ENCODE data around the gene SLC29A3. TPM values are rescaled to one million over a fixed set of nuclear protein-coding genes. Genes with fewer than 3 reads are reported as not detected.

Gene SLC29A3
- total and polyA plus RNA-seq, 10 of the 15 experiments (the other 5 are each of a cell fraction or from before 2014, with no cell fraction given), result 1.5 to 4.0 (median 2.7) TPM

GRCh38 chr10:71276873-71277272 is 42.2 kb upstream of the SLC29A3 start:
- no peak for DNase-seq (ENCODE audit: low read depth, low spot score)
- H3K9me3 ChIP-seq (replicated peaks; ENCODE audit: control insufficient read depth, insufficient read depth, low read length), result no peaks in the 10 kb centered on the region; the same call in 2 of the 3 replicates
- H4K20me1 ChIP-seq (ENCODE audit: control insufficient read depth, insufficient read depth), result no peaks in the 10 kb centered on the region
- H3K36me3 ChIP-seq (ENCODE audit: control insufficient read depth in 2 of 2, insufficient read depth in 2 of 2, low read length in 1 of 2), result no peaks in the 10 kb centered on the region
- ChIA-PET RAD21 (ENCODE audit: unreplicated experiment) (no interaction called here), POLR2A (no interaction called here), CTCF (interaction anchor here (4.5 kb wide), 1 partner anchor 8 kb away, joined by 16 read pairs; no protein-coding TSS in a partner anchor), SMC1A (ENCODE audit: uncharacterized antibody, unreplicated experiment) (no interaction called here)
- FAIRE-seq, result no peak
- H3K4me2 ChIP-seq (ENCODE audit: control insufficient read depth, insufficient read depth), result no peak overlapping the region
- H3K79me2 ChIP-seq (ENCODE audit: control insufficient read depth, insufficient read depth, low read length), result no peaks in the 10 kb centered on the region
- H3K4me1 ChIP-seq (ENCODE audit: control insufficient read depth, insufficient read depth, low read length), result no peaks in the 10 kb centered on the region
- TF ChIP-seq EED (IDR thresholded peaks at IDR 0.05; ENCODE audit: low read depth) (no peak), NBN (IDR thresholded peaks at IDR 0.05) (no peak), JUND (IDR thresholded peaks at IDR 0.05; ENCODE audit: low read depth, low read length) (no peak), PML (IDR thresholded peaks at IDR 0.05; ENCODE audit: low read length) (no peak), NR2F1 (conservative IDR thresholded peaks at IDR 0.05) (no peak), EZH2 (IDR thresholded peaks at IDR 0.05; ENCODE audit: borderline replicate concordance, control insufficient read depth, low read depth, low read length) (no peak), ASH2L (IDR thresholded peaks at IDR 0.05; ENCODE audit: borderline replicate concordance, low read depth) (no peak), IRF5 (IDR thresholded peaks at IDR 0.05; ENCODE audit: borderline replicate concordance) (no peak), POU2F2 (IDR thresholded peaks at IDR 0.05; ENCODE audit: borderline replicate concordance, low read depth, low read length) (no peak), MLLT1 (IDR thresholded peaks at IDR 0.05) (no peak), SPI1 (IDR thresholded peaks at IDR 0.05; ENCODE audit: borderline replicate concordance, insufficient read depth, low read depth, low read length) (no peak), HDAC2 (IDR thresholded peaks at IDR 0.05) (no peak), SP1 (IDR thresholded peaks at IDR 0.05; ENCODE audit: low read depth, low read length) (no peak), PAX5 (IDR thresholded peaks at IDR 0.05; ENCODE audit: borderline replicate concordance, low read depth, low read length) (no peak), CBX3 (IDR thresholded peaks at IDR 0.05; ENCODE audit: borderline replicate concordance, low read depth) (no peak), SMAD1 (IDR thresholded peaks at IDR 0.05; ENCODE audit: low read depth, partially characterized antibody) (no peak)
- TF ChIP-seq, protein P1, sequence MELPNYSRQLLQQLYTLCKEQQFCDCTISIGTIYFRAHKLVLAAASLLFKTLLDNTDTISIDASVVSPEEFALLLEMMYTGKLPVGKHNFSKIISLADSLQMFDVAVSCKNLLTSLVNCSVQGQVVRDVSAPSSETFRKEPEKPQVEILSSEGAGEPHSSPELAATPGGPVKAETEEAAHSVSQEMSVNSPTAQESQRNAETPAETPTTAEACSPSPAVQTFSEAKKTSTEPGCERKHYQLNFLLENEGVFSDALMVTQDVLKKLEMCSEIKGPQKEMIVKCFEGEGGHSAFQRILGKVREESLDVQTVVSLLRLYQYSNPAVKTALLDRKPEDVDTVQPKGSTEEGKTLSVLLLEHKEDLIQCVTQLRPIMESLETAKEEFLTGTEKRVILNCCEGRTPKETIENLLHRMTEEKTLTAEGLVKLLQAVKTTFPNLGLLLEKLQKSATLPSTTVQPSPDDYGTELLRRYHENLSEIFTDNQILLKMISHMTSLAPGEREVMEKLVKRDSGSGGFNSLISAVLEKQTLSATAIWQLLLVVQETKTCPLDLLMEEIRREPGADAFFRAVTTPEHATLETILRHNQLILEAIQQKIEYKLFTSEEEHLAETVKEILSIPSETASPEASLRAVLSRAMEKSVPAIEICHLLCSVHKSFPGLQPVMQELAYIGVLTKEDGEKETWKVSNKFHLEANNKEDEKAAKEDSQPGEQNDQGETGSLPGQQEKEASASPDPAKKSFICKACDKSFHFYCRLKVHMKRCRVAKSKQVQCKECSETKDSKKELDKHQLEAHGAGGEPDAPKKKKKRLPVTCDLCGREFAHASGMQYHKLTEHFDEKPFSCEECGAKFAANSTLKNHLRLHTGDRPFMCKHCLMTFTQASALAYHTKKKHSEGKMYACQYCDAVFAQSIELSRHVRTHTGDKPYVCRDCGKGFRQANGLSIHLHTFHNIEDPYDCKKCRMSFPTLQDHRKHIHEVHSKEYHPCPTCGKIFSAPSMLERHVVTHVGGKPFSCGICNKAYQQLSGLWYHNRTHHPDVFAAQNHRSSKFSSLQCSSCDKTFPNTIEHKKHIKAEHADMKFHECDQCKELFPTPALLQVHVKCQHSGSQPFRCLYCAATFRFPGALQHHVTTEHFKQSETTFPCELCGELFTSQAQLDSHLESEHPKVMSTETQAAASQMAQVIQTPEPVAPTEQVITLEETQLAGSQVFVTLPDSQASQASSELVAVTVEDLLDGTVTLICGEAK (IDR thresholded peaks at IDR 0.05; ENCODE audit: borderline replicate concordance), result no peak
- H3K9ac ChIP-seq (ENCODE audit: control insufficient read depth, insufficient read depth, low read length), result no peak overlapping the region
- in situ Hi-C loops (cut with MboI), result no loop called here
- WGBS (ENCODE audit: insufficient coverage, insufficient replicate concordance, low lambda C conversion rate, missing lambda C conversion rate), result 18% methylated on average over 9 of the region's 9 CpGs
- intact Hi-C loops (cut with micrococcal nuclease; ENCODE audit: unreplicated experiment), result no loop called here
- no peak overlapping the region for H2AFZ ChIP-seq (ENCODE audit: control insufficient read depth, low read depth, low read length)
- no peak overlapping the region for H3K27ac ChIP-seq (ENCODE audit: control insufficient read depth, insufficient read depth)
- no TSS peak for BruUV-seq (replicated peaks)
- ATAC-seq, result no peak
- no peaks in the 10 kb centered on the region; a peak in 1 of 4 replicates for H3K27me3 ChIP-seq (replicated peaks in 1 of 2; ENCODE audit: control insufficient read depth in 2 of 2, insufficient read depth in 2 of 2, low read length in 1 of 2)
- no peak overlapping the region for H3K4me3 ChIP-seq

All from GM12878 (cell line).